Esophagus squamous epithelium (tissue), 5 donors: ENCODE results near the gene VANGL2. TPM values are rescaled to one million over a fixed set of nuclear protein-coding genes. Genes with fewer than 3 reads are reported as not detected.

Experiments
- DNase-seq: peaks from one replicate; lab custom pipeline; 2025; lab: John Stamatoyannopoulos, UW
- H3K27ac ChIP-seq, 4 donors: fragments of 200-600 bp; sonication (generic); one replicate each; pipeline ENCODE4 v1.5.1; 2016 to 2019; ENCODE audit warnings: mild to moderate bottlenecking in 1 of 4
- H3K27me3 ChIP-seq, 4 donors: fragments of 200-600 bp; sonication (generic); 1 replicate in 3 of 4; 2 replicates in 1 of 4; pipeline versions ENCODE4 v1.5.1 to v1.6.0; 2017 to 2021; ENCODE audit warnings: antibody characterized with exemption in 1 of 4
- H3K36me3 ChIP-seq, 3 donors: fragments of 200-600 bp; sonication (generic); one replicate each; pipeline ENCODE4 v1.5.1; 2016 to 2019
- H3K4me1 ChIP-seq, 3 donors: fragments of 200-600 bp; sonication (generic); one replicate each; pipeline ENCODE4 v1.5.1; 2017 to 2019
- H3K4me3 ChIP-seq, 4 donors: fragments of 200-600 bp; sonication (generic); 1 replicate in 3 of 4; 2 replicates in 1 of 4; pipeline ENCODE4 v1.5.1; 2016 to 2019; ENCODE audit warnings: mild to moderate bottlenecking in 2 of 4, moderate library complexity in 1 of 4
- H3K9me3 ChIP-seq, 3 donors: fragments of 200-600 bp; sonication (generic); one replicate each; pipeline ENCODE4 v1.5.1; 2016 to 2019
- POLR2A ChIP-seq, 4 donors: fragments of 450-650 bp; IDR thresholded peaks; one replicate each; pipeline ENCODE4 v1.6.1; 2017; ENCODE audit warnings: antibody characterized with exemption in 4 of 4, mild to moderate bottlenecking in 4 of 4, moderate library complexity in 3 of 4
- WGBS, 2 donors: methylation state at CpG; one replicate each; pipeline ENCODE4 v1.1.5; 2018; 5-methylcytosine and 5-hydroxymethylcytosine counted together
- intact Hi-C: fragments of 100-400 bp; cut with DNase I; formaldehyde crosslinking; loops from one replicate; pipeline ENCODE4 v1.15.0; 2022
- total RNA-seq, 4 donors: library from RNA; depleted of rRNA; stranded (reverse); fragments of >200 nt; gene quantifications; one replicate each; pipeline ENCODE4 v1.1.0, GENCODE V29; 2016
- TF ChIP-seq, protein P1 (sequence below), 6 experiments: fragments of 450-650 bp in 4 of 6; fragments of 200-600 bp in 2 of 6; sonication (generic) in 2 of 6; IDR thresholded peaks; one replicate each; pipeline ENCODE4 v1.5.1; 2016 to 2019; ENCODE audit warnings: antibody characterized with exemption in 6 of 6, mild to moderate bottlenecking in 4 of 6, moderate library complexity in 4 of 6
- donor health status: DM: yes; HTN: yes; CAD: no.

VANGL2 gene
- total RNA-seq, 4 donors from 2014 or later, result 5.9 to 10.8 (median 7.7) TPM

DNA sequence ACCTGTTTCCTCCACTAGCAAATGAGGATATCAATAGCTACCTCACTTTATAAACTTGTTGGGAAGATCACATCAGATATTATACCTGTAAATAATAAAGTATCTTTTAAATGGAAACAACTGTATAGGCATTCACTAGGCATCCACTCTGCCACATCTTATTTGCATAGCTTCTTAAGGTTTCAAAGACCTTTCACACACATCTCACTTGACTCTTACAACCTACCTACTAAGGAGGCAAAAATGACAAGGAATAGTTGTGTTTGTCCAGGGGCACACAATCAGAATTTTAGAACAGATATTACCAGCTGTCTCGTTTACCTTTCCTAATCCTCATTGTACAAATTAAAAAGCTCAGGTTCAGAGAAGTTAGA is 51.5 kb downstream of the VANGL2 start:
- Histone ChIP-seq H3K4me3 (no peak overlapping the region), H3K27ac (no peak overlapping the region), H3K4me1 (no peaks in the 10 kb centered on the region), H3K27me3 (peaks cover 0 to 10% (median 0%) of the 10 kb centered on the region in 4 donors), H3K36me3 (no peaks in the 10 kb centered on the region), H3K9me3 (no peaks in the 10 kb centered on the region)
- intact Hi-C loops, result no loop called here
- no peak for TF ChIP-seq POLR2A (IDR thresholded peaks at IDR 0.05)
- TF ChIP-seq, protein P1, sequence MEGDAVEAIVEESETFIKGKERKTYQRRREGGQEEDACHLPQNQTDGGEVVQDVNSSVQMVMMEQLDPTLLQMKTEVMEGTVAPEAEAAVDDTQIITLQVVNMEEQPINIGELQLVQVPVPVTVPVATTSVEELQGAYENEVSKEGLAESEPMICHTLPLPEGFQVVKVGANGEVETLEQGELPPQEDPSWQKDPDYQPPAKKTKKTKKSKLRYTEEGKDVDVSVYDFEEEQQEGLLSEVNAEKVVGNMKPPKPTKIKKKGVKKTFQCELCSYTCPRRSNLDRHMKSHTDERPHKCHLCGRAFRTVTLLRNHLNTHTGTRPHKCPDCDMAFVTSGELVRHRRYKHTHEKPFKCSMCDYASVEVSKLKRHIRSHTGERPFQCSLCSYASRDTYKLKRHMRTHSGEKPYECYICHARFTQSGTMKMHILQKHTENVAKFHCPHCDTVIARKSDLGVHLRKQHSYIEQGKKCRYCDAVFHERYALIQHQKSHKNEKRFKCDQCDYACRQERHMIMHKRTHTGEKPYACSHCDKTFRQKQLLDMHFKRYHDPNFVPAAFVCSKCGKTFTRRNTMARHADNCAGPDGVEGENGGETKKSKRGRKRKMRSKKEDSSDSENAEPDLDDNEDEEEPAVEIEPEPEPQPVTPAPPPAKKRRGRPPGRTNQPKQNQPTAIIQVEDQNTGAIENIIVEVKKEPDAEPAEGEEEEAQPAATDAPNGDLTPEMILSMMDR (IDR thresholded peaks at IDR 0.05), result no peak
- WGBS, 2 donors, result 41 to 56% methylated on average over 1 of the region's 1 CpG
- DNase-seq, result no peak

DNA sequence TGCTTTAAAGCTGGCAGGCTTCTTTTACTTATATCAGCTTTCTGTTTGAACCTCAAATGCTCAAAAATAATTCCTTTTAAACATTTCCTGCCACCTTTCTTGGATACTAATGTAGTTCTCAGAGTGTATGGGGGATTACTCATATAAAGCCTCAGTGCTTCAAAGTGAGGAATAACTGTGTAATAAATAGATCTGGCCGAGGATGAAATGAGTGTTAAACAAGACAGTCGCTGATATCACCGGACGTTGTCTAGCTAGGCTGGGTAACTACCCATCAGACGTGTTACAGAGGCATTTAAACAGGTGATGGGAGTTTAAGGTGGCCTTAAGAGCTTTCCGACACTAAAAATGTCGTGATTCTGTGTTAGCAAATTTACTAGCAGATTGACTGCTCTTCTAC is 53.1 kb downstream of the VANGL2 start:
- intact Hi-C loops, result no loop called here
- H3K27me3 ChIP-seq, result peaks cover 0 to 9% (median 0%) of the 10 kb centered on the region in 4 donors
- no peaks in the 10 kb centered on the region for H3K9me3 ChIP-seq
- WGBS, 2 donors, result 59 to 86% methylated on average over 7 of the region's 7 CpGs
- no peaks in the 10 kb centered on the region for H3K36me3 ChIP-seq
- no peak overlapping the region for H3K4me3 ChIP-seq
- DNase-seq, result no peak
- no peaks in the 10 kb centered on the region for H3K4me1 ChIP-seq
- no peak overlapping the region for H3K27ac ChIP-seq
- TF ChIP-seq, protein P1 (IDR thresholded peaks at IDR 0.05), result no peak
- TF ChIP-seq POLR2A (IDR thresholded peaks at IDR 0.05), result no peak

DNA sequence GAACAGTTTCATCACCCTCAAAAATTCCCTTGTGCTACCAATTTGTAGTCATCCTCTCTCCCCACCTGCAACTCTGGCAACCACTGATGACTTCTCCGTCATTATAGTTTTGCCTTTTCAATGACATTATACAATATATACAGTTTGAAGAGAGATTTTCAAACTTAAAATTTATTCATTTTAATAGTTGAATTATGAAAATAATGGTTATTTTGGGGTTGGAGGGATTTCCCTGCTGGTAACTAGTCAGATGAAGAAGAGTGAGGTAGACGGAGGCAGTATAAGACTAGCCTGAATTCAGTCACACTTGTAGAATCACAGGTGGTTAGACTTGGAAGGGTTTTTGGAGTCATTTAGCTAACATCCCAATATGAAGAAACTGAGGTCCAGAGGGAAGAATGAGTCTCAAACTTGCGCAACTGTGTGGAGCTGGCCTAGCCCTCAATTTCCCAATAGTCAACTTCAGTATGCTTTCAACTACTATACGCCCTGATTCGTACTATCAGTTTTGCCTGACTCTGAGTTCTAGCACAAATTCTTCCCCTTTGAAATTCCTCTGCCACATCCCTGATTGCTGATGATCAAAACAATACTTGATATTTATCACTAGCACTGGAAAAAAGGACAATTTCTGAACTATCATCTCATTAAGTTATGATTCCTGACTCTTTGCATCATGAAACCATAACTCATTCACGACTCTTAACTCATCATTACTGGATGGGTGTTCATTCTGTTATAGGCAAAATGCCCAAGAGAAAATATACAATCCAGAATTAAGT is 54.2 kb downstream of the VANGL2 start:
- intact Hi-C loops, result no loop called here
- Histone ChIP-seq H3K27me3 (peaks cover 0 to 4% (median 0%) of the 10 kb centered on the region in 4 donors), H3K36me3 (no peaks in the 10 kb centered on the region), H3K4me3 (no peak overlapping the region), H3K9me3 (no peaks in the 10 kb centered on the region), H3K4me1 (no peaks in the 10 kb centered on the region), H3K27ac (no peak overlapping the region)
- 75 to 89% methylated on average over 6 of the region's 6 CpGs for WGBS, 2 donors
- DNase-seq, result no peak
- TF ChIP-seq POLR2A (IDR thresholded peaks at IDR 0.05), result no peak
- TF ChIP-seq, protein P1 (IDR thresholded peaks at IDR 0.05), result no peak

DNA sequence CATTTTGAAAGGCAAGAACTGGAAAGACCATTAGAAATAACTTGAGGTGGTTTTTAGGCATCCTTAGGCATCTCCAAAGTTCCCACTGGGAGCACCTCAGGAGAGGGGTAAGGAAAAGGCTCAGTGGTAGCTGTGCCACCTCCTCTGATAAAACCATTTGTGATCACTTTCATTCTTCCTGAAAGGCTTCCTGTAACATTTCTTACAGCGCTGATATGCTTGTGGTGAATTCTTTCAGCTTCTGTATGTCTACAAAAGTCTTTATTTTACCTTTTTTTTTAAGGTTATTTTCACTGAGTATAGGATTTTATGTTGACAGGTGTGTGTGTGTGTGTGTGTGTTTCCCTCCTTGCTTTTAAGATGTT is 54.8 kb downstream of the VANGL2 start:
- intact Hi-C loops, result no loop called here
- DNase-seq, result no peak
- 73 to 76% methylated on average over 1 of the region's 1 CpG for WGBS, 2 donors

DNA sequence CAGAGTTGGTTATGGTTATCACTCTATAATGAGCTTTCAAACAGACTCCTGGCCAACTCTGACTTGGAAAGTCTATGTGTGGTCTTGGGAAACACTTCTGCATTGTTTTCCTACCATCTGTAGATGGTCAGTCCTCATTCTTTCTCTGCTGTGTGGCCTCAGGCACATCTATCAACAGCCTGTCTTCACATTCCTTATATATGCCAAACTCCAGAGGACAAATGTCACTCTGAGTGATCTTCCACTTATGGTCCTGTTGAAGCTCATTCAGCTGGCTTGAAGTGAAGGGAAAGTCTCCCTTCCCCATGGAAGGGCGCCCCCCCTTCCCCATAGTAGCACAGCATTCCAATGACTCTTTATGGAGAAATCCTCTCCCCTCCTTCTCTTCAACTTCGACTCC is 58.7 kb downstream of the VANGL2 start:
- DNase-seq, result no peak
- intact Hi-C loops, result no loop called here
- Histone ChIP-seq H3K4me1 (no peaks in the 10 kb centered on the region), H3K9me3 (no peaks in the 10 kb centered on the region), H3K27ac (no peak overlapping the region), H3K27me3 (no peaks in the 10 kb centered on the region), H3K36me3 (no peaks in the 10 kb centered on the region), H3K4me3 (no peak overlapping the region)
- 60 to 75% methylated on average over 1 of the region's 2 CpGs for WGBS, 2 donors
- TF ChIP-seq, protein P1 (IDR thresholded peaks at IDR 0.05), result no peak
- no peak for TF ChIP-seq POLR2A (IDR thresholded peaks at IDR 0.05)

More for the DNA sequence above, 54.8 kb downstream of the VANGL2 start:
- Histone ChIP-seq H3K9me3 (no peaks in the 10 kb centered on the region), H3K36me3 (no peaks in the 10 kb centered on the region), H3K27me3 (peaks cover 0 to 4% (median 0%) of the 10 kb centered on the region in 4 donors), H3K4me3 (no peak overlapping the region), H3K27ac (no peak overlapping the region), H3K4me1 (no peaks in the 10 kb centered on the region)
- TF ChIP-seq POLR2A (IDR thresholded peaks at IDR 0.05), result no peak
- TF ChIP-seq, protein P1 (IDR thresholded peaks at IDR 0.05), result no peak
